Keratinocyte (primary cell): ENCODE results near the gene AP2A1. TPM values are rescaled to one million over a fixed set of nuclear protein-coding genes. Genes with fewer than 3 reads are reported as not detected.

Source experiments
- DNase-seq: peaks from one replicate; pipeline ENCODE4 v3.0.0-alpha.2; 2011; ENCODE audit warnings: low read depth, missing footprints, low spot score
- FAIRE-seq: peaks from 2 replicates; lab custom pipeline; 2011; peaks lifted over from hg19 to GRCh38; lab: Jason Lieb, UNC
- H2AFZ ChIP-seq: 2 replicates; pipeline ENCODE4 v1.6.0; 2012; ENCODE audit warnings: low read length, control low read depth, inconsistent platforms; ENCODE audit not compliant: control insufficient read depth
- H3K27ac ChIP-seq: 2 replicates; pipeline ENCODE4 v1.5.1; 2011; ENCODE audit warnings: low read length; ENCODE audit not compliant: control insufficient read depth, insufficient read depth
- H3K27me3 ChIP-seq: 3 replicates; pipeline ENCODE4 v1.6.0; 2011; ENCODE audit warnings: low read length; ENCODE audit not compliant: control insufficient read depth, insufficient read depth; ENCODE audit errors: extremely low read depth
- H3K36me3 ChIP-seq, 2 experiments: 2 replicates in 1 of 2; 3 replicates in 1 of 2; pipeline ENCODE4 v1.5.1; 2011; ENCODE audit warnings: low read length in 2 of 2, mild to moderate bottlenecking in 1 of 2; ENCODE audit not compliant: control insufficient read depth in 2 of 2, insufficient read depth in 2 of 2; ENCODE audit errors: extremely low read depth in 1 of 2
- H3K4me1 ChIP-seq: 3 replicates; pipeline ENCODE4 v1.5.1; 2011; ENCODE audit warnings: low read length; ENCODE audit not compliant: control insufficient read depth, insufficient read depth; ENCODE audit errors: extremely low read depth
- H3K4me2 ChIP-seq: 3 replicates; pipeline ENCODE4 v1.6.0; 2011; ENCODE audit warnings: low read depth, low read length; ENCODE audit not compliant: control insufficient read depth, insufficient read depth; ENCODE audit errors: extremely low read depth
- H3K4me3 ChIP-seq, 3 experiments: fragments of 200-600 bp in 1 of 3; sonication (generic) in 1 of 3; 2 replicates in 2 of 3; 3 replicates in 1 of 3; pipeline ENCODE4 v1.5.1; 2011 to 2016; ENCODE audit warnings: low read length in 3 of 3, mild to moderate bottlenecking in 3 of 3, control low read depth in 2 of 3, inconsistent platforms in 1 of 3, low read depth in 1 of 3, mixed read lengths in 1 of 3, mixed run types in 1 of 3, moderate library complexity in 1 of 3; ENCODE audit not compliant: control insufficient read depth in 2 of 3, insufficient read depth in 2 of 3; ENCODE audit errors: extremely low read depth in 1 of 3
- H3K79me2 ChIP-seq: 2 replicates; pipeline ENCODE4 v1.6.0; 2012; ENCODE audit warnings: low read length; ENCODE audit not compliant: control insufficient read depth, insufficient read depth
- H3K9ac ChIP-seq: 3 replicates; pipeline ENCODE4 v1.6.0; 2011; ENCODE audit warnings: low read length; ENCODE audit not compliant: control insufficient read depth, insufficient read depth; ENCODE audit errors: extremely low read depth
- H3K9me1 ChIP-seq: 3 replicates; pipeline ENCODE4 v1.6.0; 2011; ENCODE audit warnings: low read length; ENCODE audit not compliant: control insufficient read depth, insufficient read depth; ENCODE audit errors: extremely low read depth
- H3K9me3 ChIP-seq: 2 replicates; pipeline ENCODE4 v1.5.1; 2012; ENCODE audit warnings: low read depth, low read length; ENCODE audit not compliant: control insufficient read depth
- H4K20me1 ChIP-seq: 3 replicates; pipeline ENCODE4 v1.6.0; 2011; ENCODE audit warnings: low read length; ENCODE audit not compliant: control insufficient read depth, insufficient read depth; ENCODE audit errors: extremely low read depth
- EZH2 ChIP-seq: IDR thresholded peaks from one replicate; pipeline ENCODE4 v1.6.1; 2012; ENCODE audit warnings: inconsistent platforms, mild to moderate bottlenecking, low read length, moderate library complexity
- dilution Hi-C: fragments of 300-500 bp; cut with MboI; formaldehyde crosslinking; loops from one replicate; pipeline ENCODE4 v1.7.0; 2020; ENCODE audit warnings: low sequenced_read_pairs; ENCODE audit not compliant: extremely low pct_ligation_motif_present
- polyA plus RNA-seq, 5 experiments: library from polyadenylated mRNA; depleted of rRNA in 3 of 5; stranded (reverse) in 3 of 5; stranded (forward) in 1 of 5; unstranded in 1 of 5; fragments of >200 nt; gene quantifications; 1 replicate in 1 of 5; 2 replicates in 3 of 5; 3 replicates in 1 of 5; pipeline versions ENCODE4 v1.2.1 to v1.2.3, GENCODE V29; 2011 to 2012; ENCODE audit warnings: missing spikeins in 2 of 5, low read depth in 1 of 5, low replicate concordance in 1 of 5
- TF ChIP-seq, protein P1 (sequence below), 3 experiments: IDR thresholded peaks in 1 of 3; conservative IDR thresholded peaks in 1 of 3; optimal IDR thresholded peaks in 1 of 3; 2 replicates in 2 of 3; 3 replicates in 1 of 3; pipeline versions ENCODE3 to v1.5.1; 2011; ENCODE audit warnings: low read length in 3 of 3, mild to moderate bottlenecking in 3 of 3, moderate library complexity in 2 of 3, control low read depth in 1 of 3, inconsistent platforms in 1 of 3; ENCODE audit not compliant: insufficient read depth in 2 of 3; ENCODE audit errors: extremely low read depth in 1 of 3

AP2A1 gene
- polyA plus RNA-seq, 1 donor (not counting 4 experiments of a cell fraction or from before 2014, with no cell fraction given), result 36.7 TPM

DNA sequence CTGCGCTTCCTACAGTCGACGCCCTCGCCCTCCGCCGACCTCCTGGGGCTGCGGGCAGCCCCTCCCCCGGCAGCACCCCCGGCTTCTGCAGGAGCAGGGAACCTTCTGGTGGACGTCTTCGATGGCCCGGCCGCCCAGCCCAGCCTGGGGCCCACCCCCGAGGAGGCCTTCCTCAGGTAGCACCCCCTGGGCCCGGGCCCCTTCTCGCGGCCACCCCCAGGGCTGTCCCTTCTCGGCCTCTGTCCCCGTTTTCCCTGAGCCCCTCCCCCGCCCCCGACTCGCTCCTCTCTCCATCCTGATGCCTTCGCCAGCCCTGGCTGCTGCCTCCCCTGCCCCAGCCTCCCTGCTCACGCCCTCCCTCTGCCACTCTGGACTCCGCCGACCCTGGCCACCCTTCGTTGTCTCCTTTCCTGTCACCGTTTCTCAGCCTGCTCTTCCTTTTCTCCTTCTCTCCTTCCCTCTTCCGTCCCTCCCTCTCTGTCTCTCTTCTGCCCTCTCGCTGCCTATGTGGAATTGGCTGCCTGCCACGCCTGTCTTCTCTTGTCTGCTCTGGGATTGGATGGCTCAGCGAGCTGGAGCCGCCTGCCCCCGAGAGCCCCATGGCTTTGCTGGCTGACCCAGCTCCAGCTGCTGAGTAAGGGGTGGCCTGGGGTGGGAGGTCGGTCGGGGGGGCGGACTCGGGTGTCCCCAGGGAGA, 35.3 kb downstream of the AP2A1 start:
- H3K4me3 ChIP-seq, result no peak overlapping the region
- H3K4me2 ChIP-seq, result no peak overlapping the region
- DNase-seq (no peak), FAIRE-seq (no peak)
- H2AFZ ChIP-seq, result no peak overlapping the region
- dilution Hi-C loops, result no loop called here
- no peaks in the 10 kb centered on the region for H3K79me2 ChIP-seq
- H3K36me3 ChIP-seq, result peaks cover 27 to 30% of the 10 kb centered on the region in 2 experiments
- TF ChIP-seq, protein P1, sequence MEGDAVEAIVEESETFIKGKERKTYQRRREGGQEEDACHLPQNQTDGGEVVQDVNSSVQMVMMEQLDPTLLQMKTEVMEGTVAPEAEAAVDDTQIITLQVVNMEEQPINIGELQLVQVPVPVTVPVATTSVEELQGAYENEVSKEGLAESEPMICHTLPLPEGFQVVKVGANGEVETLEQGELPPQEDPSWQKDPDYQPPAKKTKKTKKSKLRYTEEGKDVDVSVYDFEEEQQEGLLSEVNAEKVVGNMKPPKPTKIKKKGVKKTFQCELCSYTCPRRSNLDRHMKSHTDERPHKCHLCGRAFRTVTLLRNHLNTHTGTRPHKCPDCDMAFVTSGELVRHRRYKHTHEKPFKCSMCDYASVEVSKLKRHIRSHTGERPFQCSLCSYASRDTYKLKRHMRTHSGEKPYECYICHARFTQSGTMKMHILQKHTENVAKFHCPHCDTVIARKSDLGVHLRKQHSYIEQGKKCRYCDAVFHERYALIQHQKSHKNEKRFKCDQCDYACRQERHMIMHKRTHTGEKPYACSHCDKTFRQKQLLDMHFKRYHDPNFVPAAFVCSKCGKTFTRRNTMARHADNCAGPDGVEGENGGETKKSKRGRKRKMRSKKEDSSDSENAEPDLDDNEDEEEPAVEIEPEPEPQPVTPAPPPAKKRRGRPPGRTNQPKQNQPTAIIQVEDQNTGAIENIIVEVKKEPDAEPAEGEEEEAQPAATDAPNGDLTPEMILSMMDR (optimal IDR thresholded peaks at IDR 0.05 in 1 of 3, IDR thresholded peaks at IDR 0.05 in 1 of 3, conservative IDR thresholded peaks at IDR 0.05 in 1 of 3; ENCODE audit: extremely low read depth in 1 of 3, insufficient read depth in 2 of 3, low read length in 3 of 3), result no peak
- TF ChIP-seq EZH2, result no peak
- no peaks in the 10 kb centered on the region for H3K4me1 ChIP-seq
- no peaks in the 10 kb centered on the region for H3K9me1 ChIP-seq
- no peaks in the 10 kb centered on the region for H3K9me3 ChIP-seq
- no peak overlapping the region for H3K27ac ChIP-seq
- H3K9ac ChIP-seq, result no peak overlapping the region
- H3K27me3 ChIP-seq, result no peaks in the 10 kb centered on the region
- no peaks in the 10 kb centered on the region for H4K20me1 ChIP-seq

DNA sequence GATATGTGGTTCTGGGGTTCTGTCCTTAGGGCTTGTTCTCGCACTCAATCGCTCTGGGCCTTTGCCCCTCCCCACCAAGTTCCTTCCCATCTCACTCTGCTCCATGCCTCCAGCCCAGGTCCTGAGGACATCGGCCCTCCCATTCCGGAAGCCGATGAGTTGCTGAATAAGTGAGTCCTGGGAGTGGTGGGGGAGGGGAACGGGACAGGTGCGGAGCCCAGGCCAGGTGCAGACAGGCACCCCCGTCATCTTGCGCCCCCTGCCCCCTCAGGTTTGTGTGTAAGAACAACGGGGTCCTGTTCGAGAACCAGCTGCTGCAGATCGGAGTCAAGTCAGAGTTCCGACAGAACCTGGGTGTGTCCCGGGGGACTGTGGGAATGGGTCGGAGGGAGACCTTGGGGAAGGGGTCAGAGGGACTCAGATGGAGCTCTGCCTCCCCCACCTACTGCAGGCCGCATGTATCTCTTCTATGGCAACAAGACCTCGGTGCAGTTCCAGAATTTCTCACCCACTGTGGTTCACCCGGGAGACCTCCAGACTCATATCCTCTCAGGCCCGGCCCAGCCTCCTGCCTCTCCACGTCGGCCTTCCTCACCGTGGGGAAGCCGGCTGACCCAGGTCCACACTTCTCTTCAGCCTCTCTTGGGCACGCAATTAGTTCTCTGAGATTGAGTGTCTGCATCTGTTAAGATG, 36.2 kb downstream of the AP2A1 start:
- TF ChIP-seq EZH2, result no peak
- TF ChIP-seq, protein P1 (optimal IDR thresholded peaks at IDR 0.05 in 1 of 3, IDR thresholded peaks at IDR 0.05 in 1 of 3, conservative IDR thresholded peaks at IDR 0.05 in 1 of 3; ENCODE audit: extremely low read depth in 1 of 3, insufficient read depth in 2 of 3, low read length in 3 of 3), result no peak
- Histone ChIP-seq H2AFZ (no peak overlapping the region), H3K4me3 (no peak overlapping the region), H3K4me1 (no peaks in the 10 kb centered on the region), H3K27me3 (no peaks in the 10 kb centered on the region), H4K20me1 (no peaks in the 10 kb centered on the region), H3K79me2 (no peaks in the 10 kb centered on the region), H3K9ac (no peak overlapping the region), H3K27ac (no peak overlapping the region), H3K4me2 (no peak overlapping the region), H3K9me3 (no peaks in the 10 kb centered on the region), H3K36me3 (peaks cover 25 to 26% of the 10 kb centered on the region in 2 experiments), H3K9me1 (no peaks in the 10 kb centered on the region)
- dilution Hi-C loops, result no loop called here
- no peak for DNase-seq
- no peak for FAIRE-seq
